VCaP (cell line): Measurements from ENCODE around the gene KDM6A.

Experiments
- H3K27ac ChIP-seq: fragments of 450-650 bp; 2 replicates; pipeline ENCODE4 v1.5.1; 2017
- TF ChIP-seq, protein P1 (sequence below): fragments of 450-650 bp; conservative IDR thresholded peaks from 2 replicates; pipeline ENCODE4 v1.5.1; 2017; ENCODE audit warnings: mild to moderate bottlenecking, moderate library complexity

Gene KDM6A

DNA sequence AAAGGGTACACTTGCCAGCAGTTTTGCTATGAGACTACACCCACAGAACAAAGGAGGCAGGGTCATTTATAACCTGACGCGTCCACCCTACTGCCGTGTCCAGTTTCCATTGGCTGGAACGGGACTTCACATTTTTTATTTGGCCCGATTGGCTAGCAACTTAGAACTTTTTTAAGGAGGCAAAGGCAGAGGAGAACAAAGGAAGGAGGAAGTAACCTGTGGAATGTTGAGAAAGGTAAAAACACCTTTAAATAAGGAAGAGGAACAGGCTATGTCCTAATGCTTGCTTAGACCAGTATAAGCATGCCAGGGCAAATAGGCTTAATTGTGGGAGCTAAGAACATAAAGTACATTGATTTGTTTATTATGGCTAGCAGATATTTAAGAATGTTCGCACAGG, 18.7 kb downstream of the KDM6A start:
- TF ChIP-seq, protein P1, sequence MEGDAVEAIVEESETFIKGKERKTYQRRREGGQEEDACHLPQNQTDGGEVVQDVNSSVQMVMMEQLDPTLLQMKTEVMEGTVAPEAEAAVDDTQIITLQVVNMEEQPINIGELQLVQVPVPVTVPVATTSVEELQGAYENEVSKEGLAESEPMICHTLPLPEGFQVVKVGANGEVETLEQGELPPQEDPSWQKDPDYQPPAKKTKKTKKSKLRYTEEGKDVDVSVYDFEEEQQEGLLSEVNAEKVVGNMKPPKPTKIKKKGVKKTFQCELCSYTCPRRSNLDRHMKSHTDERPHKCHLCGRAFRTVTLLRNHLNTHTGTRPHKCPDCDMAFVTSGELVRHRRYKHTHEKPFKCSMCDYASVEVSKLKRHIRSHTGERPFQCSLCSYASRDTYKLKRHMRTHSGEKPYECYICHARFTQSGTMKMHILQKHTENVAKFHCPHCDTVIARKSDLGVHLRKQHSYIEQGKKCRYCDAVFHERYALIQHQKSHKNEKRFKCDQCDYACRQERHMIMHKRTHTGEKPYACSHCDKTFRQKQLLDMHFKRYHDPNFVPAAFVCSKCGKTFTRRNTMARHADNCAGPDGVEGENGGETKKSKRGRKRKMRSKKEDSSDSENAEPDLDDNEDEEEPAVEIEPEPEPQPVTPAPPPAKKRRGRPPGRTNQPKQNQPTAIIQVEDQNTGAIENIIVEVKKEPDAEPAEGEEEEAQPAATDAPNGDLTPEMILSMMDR: no peak
- peak overlapping the region; percentile 57 for H3K27ac ChIP-seq

GRCh38 chrX:44896876-44897186, 23.8 kb downstream of the KDM6A start:
- TF ChIP-seq, protein P1: no peak
- no peak overlapping the region for H3K27ac ChIP-seq

DNA sequence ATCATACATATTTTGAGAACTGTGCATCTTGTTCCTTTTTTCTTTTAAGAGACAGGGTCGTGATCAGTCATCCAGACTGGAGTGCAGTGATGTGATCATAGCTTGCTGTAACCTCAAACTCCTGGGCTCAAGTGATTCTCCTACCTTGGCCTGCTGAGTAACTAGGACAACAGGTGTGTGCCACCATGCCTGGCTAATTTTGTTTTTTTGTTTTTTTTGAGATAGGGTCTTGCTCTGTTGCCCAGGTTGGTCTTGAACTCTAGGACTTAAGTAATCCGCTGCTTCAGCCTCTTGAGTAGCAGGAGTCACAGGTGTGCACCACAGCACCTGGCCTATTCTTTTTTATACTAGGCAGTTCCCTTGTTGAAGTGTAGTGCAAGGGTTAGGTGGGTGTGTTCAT, 24.6 kb downstream of the KDM6A start:
- H3K27ac ChIP-seq: no peak overlapping the region
- TF ChIP-seq, protein P1: no peak

- TF ChIP-seq, protein P1: no peak
- no peak overlapping the region for H3K27ac ChIP-seq
Observed at GRCh38 chrX:44898411-44899221, 25.6 kb downstream of the KDM6A start.

- TF ChIP-seq, protein P1: no peak
- H3K27ac ChIP-seq: no peak overlapping the region
Observed at GRCh38 chrX:44899946-44900345, 27.0 kb downstream of the KDM6A start.

GRCh38 chrX:44903107-44903506, 30.1 kb downstream of the KDM6A start:
- TF ChIP-seq, protein P1: no peak
- no peak overlapping the region for H3K27ac ChIP-seq

DNA sequence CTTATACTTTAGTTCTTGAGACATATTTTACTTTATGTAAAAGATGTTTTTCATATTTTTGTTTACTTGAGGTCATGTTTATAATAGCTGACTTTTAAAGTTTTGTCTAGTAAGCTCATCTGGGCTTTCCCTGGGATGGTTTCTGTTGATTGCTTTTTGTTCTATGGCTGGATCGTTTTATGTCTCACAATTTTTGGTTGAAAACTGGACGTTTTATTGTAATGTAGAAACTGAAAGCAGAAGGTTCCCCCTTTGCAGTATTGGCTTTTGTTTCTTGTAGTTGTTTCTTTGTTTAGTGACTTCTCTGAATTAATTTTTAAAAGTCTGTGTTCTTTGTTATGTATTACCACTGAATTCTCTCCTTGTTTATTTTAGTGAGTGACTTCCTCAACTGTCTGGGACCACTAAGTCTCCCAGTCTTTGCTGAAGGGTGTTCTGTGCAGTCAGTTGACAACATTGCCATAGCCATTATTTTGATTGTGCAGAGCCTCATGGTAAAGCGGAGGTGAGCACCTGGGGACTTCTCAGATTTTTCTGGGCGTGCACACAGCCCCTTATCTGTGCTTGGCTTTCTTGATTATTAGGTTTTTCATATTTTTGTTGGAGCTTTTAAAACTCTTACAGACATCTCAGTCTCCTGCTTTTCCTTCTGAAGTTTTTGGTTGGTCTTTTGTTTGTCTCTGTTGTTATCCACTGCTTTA, 31.0 kb downstream of the KDM6A start:
- TF ChIP-seq, protein P1: no peak
- no peak overlapping the region for H3K27ac ChIP-seq
